HUES48 (cell line): ENCODE measurements around the gene TNFSF15.

Experiments
- H3K27ac ChIP-seq: one replicate; pipeline ENCODE4 v1.7.0; 2013; ENCODE audit warnings: low read depth, low read length, inconsistent platforms
- H3K27me3 ChIP-seq: 2 replicates; pipeline ENCODE4 v1.6.1; 2013; ENCODE audit warnings: mild to moderate bottlenecking, low read length; ENCODE audit not compliant: control insufficient read depth, insufficient read depth
- H3K36me3 ChIP-seq: 2 replicates; pipeline ENCODE4 v1.6.1; 2013; ENCODE audit warnings: low read length; ENCODE audit not compliant: control insufficient read depth, insufficient read depth
- H3K4me1 ChIP-seq: 2 replicates; pipeline ENCODE4 v1.6.1; 2013; ENCODE audit warnings: mild to moderate bottlenecking, low read length; ENCODE audit not compliant: control insufficient read depth, insufficient read depth
- H3K4me3 ChIP-seq: 2 replicates; pipeline ENCODE4 v1.5.1; 2013; ENCODE audit warnings: mild to moderate bottlenecking, low read depth, low read length
- H3K9ac ChIP-seq: 2 replicates; pipeline ENCODE4 v1.6.1; 2013; ENCODE audit warnings: mild to moderate bottlenecking, low read depth, low read length, moderate library complexity
- H3K9me3 ChIP-seq: 2 replicates; pipeline ENCODE4 v1.6.1; 2013; ENCODE audit warnings: low read length; ENCODE audit not compliant: control insufficient read depth, insufficient read depth

TNFSF15 gene

DNA sequence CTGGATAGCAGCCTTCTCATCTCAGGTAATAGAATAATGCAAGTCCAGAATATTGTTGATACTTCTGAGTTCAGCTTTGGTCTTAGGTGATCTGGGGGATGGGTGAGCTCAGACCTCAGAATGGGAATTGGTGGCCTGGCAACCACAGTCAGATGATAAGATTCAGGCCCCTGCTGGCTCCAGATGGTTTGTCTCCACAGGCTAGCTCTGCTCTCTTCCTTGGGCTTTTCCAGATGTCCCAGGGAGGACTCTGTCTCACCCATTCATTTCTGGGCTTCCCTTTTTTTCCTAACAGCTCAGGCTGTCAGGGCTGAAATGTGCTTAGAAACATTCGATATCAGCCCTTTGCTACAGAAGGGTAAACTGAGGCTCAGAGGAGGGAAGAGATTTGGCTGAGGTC, 17.6 kb upstream of the TNFSF15 start:
- no peak overlapping the region for H3K4me3 ChIP-seq
- H3K27ac ChIP-seq = no peak overlapping the region
- no peaks in the 10 kb centered on the region for H3K4me1 ChIP-seq
- H3K9ac ChIP-seq = no peak overlapping the region
- H3K27me3 ChIP-seq = no peaks in the 10 kb centered on the region
- H3K36me3 ChIP-seq = no peaks in the 10 kb centered on the region
- H3K9me3 ChIP-seq = no peaks in the 10 kb centered on the region

DNA sequence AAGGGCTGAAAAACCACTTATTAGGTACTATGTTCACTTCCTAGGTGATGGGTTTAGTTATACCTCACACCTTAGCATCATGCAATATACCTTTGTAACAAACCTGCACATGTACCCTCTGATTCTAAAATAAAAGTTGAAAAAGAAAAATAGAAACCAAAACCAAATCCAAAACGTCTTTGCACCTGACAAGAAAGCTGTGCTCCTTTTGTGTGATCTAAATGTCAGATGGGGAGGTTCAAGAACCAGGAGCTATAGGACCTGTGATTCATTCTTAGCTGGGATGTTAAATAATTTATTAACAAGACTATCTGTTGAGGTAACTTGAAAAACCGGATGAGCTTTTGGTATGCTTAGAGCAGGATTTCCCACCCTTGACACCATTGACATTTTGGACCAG, 16.9 kb upstream of the TNFSF15 start:
- no peaks in the 10 kb centered on the region for H3K36me3 ChIP-seq
- no peak overlapping the region for H3K27ac ChIP-seq
- H3K4me3 ChIP-seq = no peak overlapping the region
- no peaks in the 10 kb centered on the region for H3K4me1 ChIP-seq
- H3K9ac ChIP-seq = no peak overlapping the region
- H3K9me3 ChIP-seq = no peaks in the 10 kb centered on the region
- no peaks in the 10 kb centered on the region for H3K27me3 ChIP-seq

DNA sequence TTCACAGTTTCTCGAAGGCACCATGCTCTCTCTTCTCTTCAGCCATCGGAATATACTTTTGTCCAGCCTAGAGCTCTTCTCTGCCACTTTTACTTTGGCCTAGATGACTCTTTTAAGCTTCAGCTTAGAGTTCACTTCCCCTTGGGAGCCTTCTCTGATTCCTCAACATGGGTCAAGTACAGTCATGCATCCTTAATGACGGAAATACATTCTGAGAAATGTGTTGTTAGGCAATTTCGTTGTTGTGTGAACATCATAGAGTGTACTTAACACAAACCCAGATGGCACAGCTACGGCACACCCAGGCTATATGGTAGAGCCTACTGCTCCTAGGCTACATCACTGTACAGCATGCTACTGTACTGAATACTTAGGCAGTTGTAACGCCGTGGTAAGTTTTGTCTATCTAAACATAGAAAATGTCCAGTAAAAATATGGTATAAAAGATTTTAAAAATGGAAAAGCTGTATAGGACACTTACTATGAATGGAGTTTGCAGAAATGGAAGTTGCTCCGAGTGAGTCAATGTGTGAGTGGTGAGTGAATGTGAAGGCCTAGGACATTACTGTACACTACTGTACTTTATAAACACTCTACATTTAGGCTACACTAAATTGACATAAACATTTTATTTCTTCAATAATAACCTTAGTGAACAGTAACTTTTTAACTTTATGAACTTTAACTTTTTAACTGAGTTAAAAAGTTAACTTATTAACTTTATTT, 15.1 kb upstream of the TNFSF15 start:
- Histone ChIP-seq H3K27ac (no peak overlapping the region), H3K27me3 (no peaks in the 10 kb centered on the region; the same call in 1 of the 2 replicates), H3K9ac (no peak overlapping the region), H3K9me3 (no peaks in the 10 kb centered on the region), H3K4me1 (no peaks in the 10 kb centered on the region), H3K36me3 (no peaks in the 10 kb centered on the region), H3K4me3 (no peak overlapping the region)

DNA sequence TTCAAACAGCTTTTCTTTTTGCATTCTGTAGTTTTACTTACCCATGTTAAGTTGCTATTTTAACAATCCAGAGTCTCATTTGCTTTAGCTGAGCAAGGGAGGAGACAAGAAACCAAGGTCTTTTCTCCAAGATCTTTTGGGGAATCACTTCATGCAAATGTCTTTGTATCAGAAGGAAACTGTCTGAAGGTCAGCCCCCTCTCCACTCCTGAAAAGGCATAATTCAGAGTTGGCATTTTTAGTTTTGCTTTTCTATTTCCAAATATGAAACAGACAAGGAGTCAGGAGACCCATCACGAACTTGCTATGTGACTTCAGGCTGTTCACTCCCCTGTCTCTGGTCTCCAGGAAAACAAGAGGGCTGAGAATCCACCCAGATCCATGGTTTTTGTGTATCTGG, 12.3 kb upstream of the TNFSF15 start:
- Histone ChIP-seq H3K4me3 (no peak overlapping the region), H3K27me3 (no peaks in the 10 kb centered on the region; the same call in 1 of the 2 replicates), H3K36me3 (no peaks in the 10 kb centered on the region), H3K4me1 (no peaks in the 10 kb centered on the region), H3K27ac (no peak overlapping the region), H3K9me3 (no peaks in the 10 kb centered on the region), H3K9ac (no peak overlapping the region)

DNA sequence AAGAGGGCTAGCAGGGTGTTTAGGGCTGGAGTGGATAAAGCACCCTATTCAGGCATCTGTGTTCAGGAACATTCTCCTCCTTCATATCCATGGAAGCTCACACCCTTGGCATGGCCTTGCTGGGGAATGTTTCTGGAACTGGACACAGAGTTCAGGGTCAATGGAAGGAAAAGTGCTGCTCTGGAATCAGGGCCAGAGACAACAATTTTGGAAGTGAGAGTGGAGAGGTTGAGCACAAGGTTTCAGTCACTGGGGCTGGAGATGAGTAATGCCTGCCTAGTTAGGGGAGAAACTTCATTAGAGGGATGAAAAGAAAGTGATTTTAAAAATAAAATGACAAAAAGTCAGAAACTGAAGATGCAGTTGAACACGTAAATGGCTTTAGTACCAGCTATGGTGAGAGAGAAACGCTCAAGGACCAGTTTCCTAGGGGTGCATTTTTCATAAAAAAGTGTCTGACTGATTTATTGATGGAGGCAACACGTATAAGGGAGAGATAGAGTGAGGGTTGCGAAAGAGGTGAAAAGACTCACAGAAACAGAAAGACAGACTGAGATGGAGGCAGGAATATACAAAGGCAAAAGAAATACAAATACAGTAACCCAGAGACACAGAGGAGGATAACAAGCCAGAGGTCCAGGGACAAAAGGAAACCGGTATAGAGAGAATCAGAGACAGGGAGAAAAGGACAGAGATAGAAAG, 8.0 kb upstream of the TNFSF15 start:
- Histone ChIP-seq H3K9me3 (no peaks in the 10 kb centered on the region), H3K27ac (no peak overlapping the region), H3K9ac (no peak overlapping the region), H3K4me3 (no peak overlapping the region), H3K36me3 (no peaks in the 10 kb centered on the region), H3K4me1 (0 out of 2 replicates have a peak, but pooled peaks cover 9% of the 10 kb centered on the region), H3K27me3 (no peaks in the 10 kb centered on the region; the same call in 1 of the 2 replicates)

DNA sequence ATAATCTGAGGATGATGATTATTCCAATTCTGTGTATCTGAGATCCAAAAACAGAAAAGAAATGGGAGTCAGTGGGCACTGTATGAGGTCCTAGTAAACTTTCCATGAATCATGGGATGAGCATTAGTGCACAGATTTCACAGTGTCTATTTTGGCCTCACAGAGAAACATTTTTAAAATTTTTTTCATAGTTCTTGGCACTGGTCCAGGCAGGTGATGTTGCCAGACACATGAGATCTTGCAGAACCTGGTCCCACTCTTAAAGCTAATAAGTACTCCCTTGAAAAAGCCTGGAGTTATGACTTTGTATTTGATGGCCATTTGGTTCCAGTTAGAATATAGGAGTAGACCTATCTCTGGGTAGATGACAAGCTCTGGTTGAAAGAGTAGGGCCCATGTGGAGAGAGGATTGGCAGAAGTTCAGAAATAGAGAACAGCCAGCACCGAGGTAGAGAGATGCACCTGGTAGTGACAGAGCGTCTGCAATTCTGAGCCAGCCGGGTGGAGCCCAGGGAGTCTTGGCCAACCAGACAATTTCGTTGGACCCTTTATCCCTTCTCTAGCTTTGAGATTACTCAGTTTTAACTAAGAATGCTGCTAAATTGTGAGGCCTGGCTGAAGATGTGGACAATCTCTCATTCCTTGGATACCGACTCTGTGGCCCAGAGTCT, 6.3 kb upstream of the TNFSF15 start:
- no peak overlapping the region for H3K4me3 ChIP-seq
- H3K4me1 ChIP-seq = 0 out of 2 replicates have a peak, but pooled peaks cover 9% of the 10 kb centered on the region
- H3K27me3 ChIP-seq = no peaks in the 10 kb centered on the region; the same call in 1 of the 2 replicates
- no peak overlapping the region for H3K27ac ChIP-seq
- no peaks in the 10 kb centered on the region for H3K9me3 ChIP-seq
- H3K9ac ChIP-seq = no peak overlapping the region
- H3K36me3 ChIP-seq = no peaks in the 10 kb centered on the region

DNA sequence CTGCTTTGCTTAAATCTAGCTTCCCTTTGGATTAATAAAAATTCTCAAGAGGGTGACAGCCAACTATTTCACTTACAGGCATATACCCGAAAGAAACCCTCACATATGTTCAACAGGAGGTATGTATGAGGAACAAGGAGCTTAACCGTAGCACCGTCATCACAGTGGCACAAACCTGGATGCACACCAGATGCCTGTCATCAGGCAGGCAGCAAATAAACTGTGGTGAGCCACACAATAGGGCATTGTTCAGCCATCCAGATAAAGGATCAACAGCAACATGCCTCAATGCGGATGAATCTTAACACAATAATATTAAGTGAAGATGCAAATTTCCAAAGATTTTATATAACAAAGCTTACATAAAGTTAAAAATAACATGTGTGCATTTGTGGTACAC, 5.5 kb upstream of the TNFSF15 start:
- Histone ChIP-seq H3K36me3 (no peaks in the 10 kb centered on the region), H3K4me3 (no peak overlapping the region), H3K4me1 (peaks cover 13% of the 10 kb centered on the region; the same call in 1 of the 2 replicates), H3K9me3 (no peaks in the 10 kb centered on the region), H3K9ac (no peak overlapping the region), H3K27me3 (no peaks in the 10 kb centered on the region; the same call in 1 of the 2 replicates), H3K27ac (no peak overlapping the region)

DNA sequence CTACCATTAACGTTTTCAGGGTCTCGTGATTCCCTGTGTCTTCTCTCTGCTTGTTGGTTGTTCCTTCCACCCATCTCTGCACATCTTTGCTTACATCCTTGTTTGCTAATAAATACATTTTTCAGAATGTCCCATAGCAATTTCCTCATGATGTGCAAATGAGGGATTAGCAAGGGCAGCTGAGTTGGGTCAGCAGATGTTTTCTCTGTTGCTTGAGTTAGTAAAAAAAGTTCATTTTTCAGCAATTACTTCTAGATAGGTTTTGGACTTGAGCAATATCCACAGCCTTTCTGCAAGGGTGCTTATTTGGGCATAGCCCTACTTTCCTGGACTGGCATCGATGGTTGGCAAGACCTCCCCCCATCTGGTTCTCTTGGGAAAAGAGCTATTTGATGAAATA, 4.8 kb upstream of the TNFSF15 start:
- Histone ChIP-seq H3K4me3 (no peak overlapping the region), H3K4me1 (peaks cover 20% of the 10 kb centered on the region)

DNA sequence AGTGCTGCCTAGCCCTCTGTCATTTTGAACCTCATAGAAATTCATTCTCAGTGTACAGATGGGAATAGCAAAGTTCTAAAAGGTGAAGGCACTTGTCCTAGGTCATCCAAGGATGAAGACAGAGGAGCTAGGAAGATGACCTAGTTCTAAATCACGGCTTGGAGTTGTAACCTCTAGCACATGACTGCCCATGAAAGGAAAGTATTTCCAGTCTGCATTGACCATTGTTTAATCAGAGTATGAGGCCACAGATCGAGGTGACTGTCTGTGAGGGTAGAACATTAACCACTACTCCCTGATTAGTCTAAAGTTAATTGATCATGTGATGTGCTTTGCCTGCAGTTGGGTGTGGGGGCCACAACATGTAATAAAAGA, 674 bp upstream of the TNFSF15 start:
- Histone ChIP-seq H3K9me3 (no peaks in the 10 kb centered on the region), H3K4me1 (peaks cover 35% of the 10 kb centered on the region), H3K9ac (no peak overlapping the region), H3K36me3 (no peaks in the 10 kb centered on the region), H3K4me3 (no peak overlapping the region), H3K27ac (no peak overlapping the region), H3K27me3 (no peaks in the 10 kb centered on the region)

More for the DNA sequence above, 4.8 kb upstream of the TNFSF15 start:
- Histone ChIP-seq H3K9ac (no peak overlapping the region), H3K27ac (no peak overlapping the region), H3K9me3 (no peaks in the 10 kb centered on the region), H3K36me3 (no peaks in the 10 kb centered on the region), H3K27me3 (no peaks in the 10 kb centered on the region)

DNA sequence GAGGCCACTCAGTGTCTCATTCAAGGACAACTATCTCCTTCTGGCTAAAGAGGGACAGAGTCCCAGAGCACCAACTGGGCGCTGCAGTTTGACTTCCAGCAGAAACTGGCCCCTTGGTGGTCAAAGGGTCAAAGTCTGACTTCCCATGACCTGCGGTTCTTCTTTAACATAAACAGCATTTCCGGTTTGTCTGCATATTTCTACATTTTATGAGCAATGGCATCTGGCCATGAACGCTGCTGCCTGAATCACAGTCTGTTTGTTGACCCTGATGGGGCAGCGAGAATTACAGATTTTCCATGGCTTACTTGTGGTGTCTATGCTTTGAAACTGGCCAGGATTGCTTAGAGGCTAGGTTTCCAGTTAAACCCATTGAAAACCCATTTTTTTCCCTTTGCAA, 1.3 kb downstream of the TNFSF15 start:
- H3K27me3 ChIP-seq = no peaks in the 10 kb centered on the region
- no peak overlapping the region for H3K9ac ChIP-seq
- H3K4me1 ChIP-seq = peaks cover 31% of the 10 kb centered on the region
- no peak overlapping the region for H3K27ac ChIP-seq
- H3K9me3 ChIP-seq = no peaks in the 10 kb centered on the region
- H3K4me3 ChIP-seq = no peak overlapping the region
- H3K36me3 ChIP-seq = no peaks in the 10 kb centered on the region
